HEK293T (cell line): ENCODE results near the gene PPP2R5C.
A peak's percentile ranks its signal among the peaks of the same experiment; 100 is the strongest.

Experiments
- CTCF ChIA-PET: fragments of 350-600 bp; formaldehyde crosslinking; extraction: SDS; loops from one replicate; lab custom pipeline; 2021; ENCODE audit warnings: antibody characterized with exemption, inconsistent platforms; lab: Yijun Ruan, JAX
- POLR2A ChIA-PET: fragments of 350-600 bp; formaldehyde crosslinking; extraction: SDS; loops from one replicate; lab custom pipeline; 2020; ENCODE audit warnings: antibody characterized with exemption, inconsistent platforms; lab: Yijun Ruan, JAX
- DNase-seq: peaks from one replicate; pipeline ENCODE4 v3.0.0; 2012; ENCODE audit warnings: mixed read lengths; ENCODE audit errors: extremely low spot score
- ARNT ChIP-seq: fragments of 450-650 bp; IDR thresholded peaks from 2 replicates; pipeline ENCODE4 v1.6.1; 2017; ENCODE audit warnings: mild to moderate bottlenecking
- BHLHE40 ChIP-seq: fragments of 450-650 bp; IDR thresholded peaks from 2 replicates; pipeline ENCODE4 v1.6.1; 2016; ENCODE audit warnings: mild to moderate bottlenecking, moderate library complexity, borderline replicate concordance
- CTBP1 ChIP-seq: fragments of 450-650 bp; IDR thresholded peaks from 2 replicates; pipeline ENCODE4 v1.6.1; 2016; ENCODE audit warnings: borderline replicate concordance
- ELF4 ChIP-seq: fragments of 450-650 bp; IDR thresholded peaks from 2 replicates; pipeline ENCODE4 v1.6.1; 2017; ENCODE audit warnings: antibody characterized with exemption
- FOXA1 ChIP-seq: fragments of 450-650 bp; IDR thresholded peaks from 2 replicates; pipeline ENCODE4 v1.6.1; 2016; ENCODE audit warnings: mild to moderate bottlenecking
- FOXK2 ChIP-seq: fragments of 450-650 bp; IDR thresholded peaks from 2 replicates; pipeline ENCODE4 v1.6.1; 2016; ENCODE audit warnings: mild to moderate bottlenecking
- FOXM1 ChIP-seq: fragments of 450-650 bp; IDR thresholded peaks from 2 replicates; pipeline ENCODE4 v1.6.1; 2017; ENCODE audit warnings: mild to moderate bottlenecking, borderline replicate concordance
- HDGF ChIP-seq: fragments of 450-650 bp; IDR thresholded peaks from 2 replicates; pipeline ENCODE4 v1.6.1; 2017; ENCODE audit warnings: antibody characterized with exemption, borderline replicate concordance
- L3MBTL2 ChIP-seq: fragments of 450-650 bp; conservative IDR thresholded peaks from 2 replicates; pipeline ENCODE4 v1.6.1; 2016; ENCODE audit warnings: mild to moderate bottlenecking
- LEF1 ChIP-seq: fragments of 450-650 bp; IDR thresholded peaks from 2 replicates; pipeline ENCODE4 v1.6.1; 2017; ENCODE audit warnings: mild to moderate bottlenecking, borderline replicate concordance
- NFRKB ChIP-seq: fragments of 450-650 bp; IDR thresholded peaks from 2 replicates; pipeline ENCODE4 v1.6.1; 2016; ENCODE audit warnings: mild to moderate bottlenecking, moderate library complexity
- PKNOX1 ChIP-seq: fragments of 450-650 bp; IDR thresholded peaks from 2 replicates; pipeline ENCODE4 v1.6.1; 2016
- SP1 ChIP-seq: fragments of 450-650 bp; IDR thresholded peaks from 2 replicates; pipeline ENCODE4 v1.6.1; 2017
- SUZ12 ChIP-seq: fragments of 450-650 bp; IDR thresholded peaks from 2 replicates; pipeline ENCODE4 v1.6.1; 2016; ENCODE audit warnings: mild to moderate bottlenecking
- TARDBP ChIP-seq: fragments of 450-650 bp; IDR thresholded peaks from 2 replicates; pipeline ENCODE4 v1.6.1; 2016
- ZNF384 ChIP-seq: fragments of 450-650 bp; IDR thresholded peaks from 2 replicates; pipeline ENCODE4 v1.6.1; 2016

Gene PPP2R5C

GRCh38 chr14:101808020-101808641 lies 46.6 kb downstream of the PPP2R5C start:
- TF ChIP-seq L3MBTL2 (peak; percentile 53), NFRKB (no peak), FOXA1 (no peak)
- DNase-seq: peak; percentile 39
- ChIA-PET CTCF (interaction anchor here (1.4 kb wide), 1 partner anchor 37 kb away, joined by 7 read pairs; no protein-coding TSS in a partner anchor), POLR2A (interaction anchor here (0.7 to 3.0 kb wide), 5 partner anchors 10 to 140 kb away, joined by 3 to 16 read pairs (median 5); no protein-coding TSS in a partner anchor)

GRCh38 chr14:101808894-101809670 lies 47.6 kb downstream of the PPP2R5C start:
- POLR2A ChIA-PET: interaction anchor here (0.7 to 3.0 kb wide), 17 partner anchors 9 to 139 kb away, joined by 3 to 16 read pairs (median 5); no protein-coding TSS in a partner anchor
- DNase-seq: no peak
- CTCF ChIA-PET: interaction anchor here (0.6 to 1.4 kb wide), 3 partner anchors 38 to 505 kb away, joined by 3 to 7 read pairs (median 3); no protein-coding TSS in a partner anchor
- TF ChIP-seq PKNOX1: no peak
- TF ChIP-seq ZNF384: no peak
- no peak for TF ChIP-seq SUZ12
- TF ChIP-seq NFRKB: no peak
- TF ChIP-seq ARNT: no peak
- no peak for TF ChIP-seq FOXK2
- no peak for TF ChIP-seq ELF4
- TF ChIP-seq TARDBP: no peak
- TF ChIP-seq HDGF: no peak
- TF ChIP-seq CTBP1: no peak
- no peak for TF ChIP-seq FOXM1
- no peak for TF ChIP-seq FOXA1
- no peak for TF ChIP-seq BHLHE40
- no peak for TF ChIP-seq L3MBTL2
- TF ChIP-seq SP1: no peak
- TF ChIP-seq LEF1: no peak

- DNase-seq: peak; percentile 82
- ChIA-PET POLR2A (interaction anchor here (0.5 to 3.0 kb wide), 20 partner anchors 8 to 382 kb away, joined by 3 to 16 read pairs (median 4); no protein-coding TSS in a partner anchor), CTCF (interaction anchor here (0.6 to 1.4 kb wide), 4 partner anchors 39 to 504 kb away, joined by 3 to 7 read pairs (median 3); no protein-coding TSS in a partner anchor)
- peak; percentile 65; the same call in 1 of the 2 replicates for TF ChIP-seq FOXM1
- no peak for TF ChIP-seq BHLHE40
- peak; percentile 95 for TF ChIP-seq ZNF384
- TF ChIP-seq NFRKB: peak; percentile 61; the same call in 1 of the 2 replicates
- TF ChIP-seq CTBP1: no peak
- TF ChIP-seq LEF1: no peak
- TF ChIP-seq SUZ12: no peak
- no peak for TF ChIP-seq ARNT
- TF ChIP-seq SP1: no peak
- no peak for TF ChIP-seq FOXA1
- peak; percentile 60 for TF ChIP-seq ELF4
- peak; percentile 53 for TF ChIP-seq PKNOX1
- no peak for TF ChIP-seq HDGF
- no peak for TF ChIP-seq FOXK2
- TF ChIP-seq TARDBP: no peak
- peak; percentile 27 for TF ChIP-seq L3MBTL2
Measured at GRCh38 chr14:101809671-101810514, 48.4 kb downstream of the PPP2R5C start.

GRCh38 chr14:101810897-101811621 lies 49.5 kb downstream of the PPP2R5C start:
- POLR2A ChIA-PET: interaction anchor here (0.9 to 3.0 kb wide), 2 partner anchors 9 to 137 kb away, joined by 6 to 10 read pairs; no protein-coding TSS in a partner anchor
- no peak for DNase-seq
- no peak for TF ChIP-seq ELF4
- TF ChIP-seq ZNF384: no peak
- TF ChIP-seq FOXK2: no peak
- TF ChIP-seq PKNOX1: no peak
- TF ChIP-seq FOXM1: no peak
- TF ChIP-seq L3MBTL2: no peak
- TF ChIP-seq HDGF: no peak
- TF ChIP-seq FOXA1: no peak
- TF ChIP-seq NFRKB: no peak
- TF ChIP-seq CTBP1: no peak
- TF ChIP-seq BHLHE40: no peak
- no peak for TF ChIP-seq LEF1
- TF ChIP-seq SP1: no peak
- TF ChIP-seq SUZ12: no peak
- CTCF ChIA-PET: no interaction called here

- no peak for DNase-seq
- ChIA-PET POLR2A (no interaction called here), CTCF (no interaction called here)
- TF ChIP-seq HDGF: no peak
- no peak for TF ChIP-seq TARDBP
- TF ChIP-seq L3MBTL2: no peak
- no peak for TF ChIP-seq ELF4
- no peak for TF ChIP-seq FOXK2
- no peak for TF ChIP-seq BHLHE40
- TF ChIP-seq SP1: no peak
- TF ChIP-seq FOXM1: no peak
- no peak for TF ChIP-seq FOXA1
Measured at GRCh38 chr14:101812071-101812470, 50.6 kb downstream of the PPP2R5C start.
